Measurements from ENCODE around the gene LHX4. TPM values are rescaled to one million over a fixed set of nuclear protein-coding genes. Genes with fewer than 3 reads are reported as not detected.

LHX4 gene
- total RNA-seq, 2 experiments from 2014 or later = not detected

DNA sequence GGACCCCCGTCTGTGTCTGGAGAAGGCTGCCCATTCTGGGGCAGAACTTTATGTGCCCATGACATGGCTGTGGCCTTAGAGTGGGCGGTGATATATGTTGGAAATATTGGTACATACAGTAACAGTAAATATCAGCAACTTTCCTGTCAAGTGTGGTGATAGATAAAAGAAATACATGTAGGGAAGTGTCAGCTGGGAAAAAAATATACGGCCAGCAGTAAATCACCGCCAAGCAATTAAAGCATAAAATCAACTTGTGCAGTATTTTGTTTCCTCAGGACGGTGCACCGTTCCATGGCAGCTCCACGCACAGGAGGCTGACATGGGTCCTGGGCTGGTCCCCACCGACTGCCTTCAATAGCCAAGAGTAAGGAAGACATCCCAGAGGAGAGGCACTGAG lies 27.4 kb downstream of the LHX4 start:
- H3K4me1 Mint-ChIP-seq (ENCODE audit: low read depth) = no peaks in the 10 kb centered on the region
- H3K36me3 Mint-ChIP-seq (ENCODE audit: low read depth) = no peaks in the 10 kb centered on the region
- H3K9me3 Mint-ChIP-seq (ENCODE audit: insufficient read depth) = no peaks in the 10 kb centered on the region
- ATAC-seq = no peak
- DNase-seq = no peak
- peaks cover 2% of the 10 kb centered on the region for H3K27me3 Mint-ChIP-seq (ENCODE audit: low read depth)
- ChIA-PET CTCF (no interaction called here), POLR2A (no interaction called here)
- H3K4me3 Mint-ChIP-seq = no peak overlapping the region
- no peak overlapping the region for H3K27ac Mint-ChIP-seq

DNA sequence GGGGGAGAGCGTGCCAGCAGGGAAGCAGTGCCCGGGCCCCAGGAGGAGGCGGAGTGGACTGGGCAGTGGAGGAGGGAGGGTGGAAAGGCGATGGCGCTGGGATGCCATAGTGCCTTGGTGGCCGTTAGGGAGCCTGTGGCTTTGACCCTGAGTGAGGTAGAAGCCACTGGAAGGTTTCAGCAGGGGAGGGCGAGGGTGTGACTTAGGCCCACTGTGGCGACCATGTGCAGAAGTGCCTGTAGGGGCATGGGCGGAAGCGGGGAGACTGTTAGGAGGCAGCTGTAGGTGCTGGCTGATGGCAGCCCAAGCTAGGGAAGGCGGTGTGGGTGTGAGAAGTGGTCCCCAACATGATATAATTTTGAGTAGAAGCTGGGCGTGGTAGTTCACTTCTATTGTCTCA lies 28.2 kb downstream of the LHX4 start:
- no peak overlapping the region for H3K4me3 Mint-ChIP-seq
- no peaks in the 10 kb centered on the region for H3K36me3 Mint-ChIP-seq (ENCODE audit: low read depth)
- no peak overlapping the region for H3K27ac Mint-ChIP-seq
- no peaks in the 10 kb centered on the region for H3K9me3 Mint-ChIP-seq (ENCODE audit: insufficient read depth)
- DNase-seq = no peak
- H3K4me1 Mint-ChIP-seq (ENCODE audit: low read depth) = no peaks in the 10 kb centered on the region
- no peak for ATAC-seq
- H3K27me3 Mint-ChIP-seq (ENCODE audit: low read depth) = peaks cover 2% of the 10 kb centered on the region
- ChIA-PET CTCF (no interaction called here), POLR2A (no interaction called here)

DNA sequence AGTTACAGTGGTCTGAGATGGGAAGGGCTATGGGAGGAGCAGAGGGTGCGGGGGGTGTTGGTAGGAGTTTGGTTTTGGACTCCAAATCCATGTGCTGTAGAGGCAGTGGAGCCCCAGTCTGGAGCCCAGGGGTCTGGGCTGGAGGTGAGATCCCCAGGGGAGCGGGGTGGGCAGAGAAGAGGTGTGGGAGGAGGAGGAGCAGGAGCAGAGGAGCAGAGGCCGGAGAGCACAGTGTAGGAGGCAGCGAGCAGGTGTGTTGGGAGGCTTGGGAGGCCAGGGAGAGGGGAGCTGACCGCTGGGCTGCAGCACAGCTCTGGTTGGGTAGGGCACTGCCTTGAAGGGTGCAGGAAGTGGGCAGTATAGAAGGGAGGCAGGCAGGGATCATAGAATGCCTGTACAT lies 28.9 kb downstream of the LHX4 start:
- Mint-ChIP-seq H3K4me1 (ENCODE audit: low read depth) (no peaks in the 10 kb centered on the region), H3K9me3 (ENCODE audit: insufficient read depth) (no peaks in the 10 kb centered on the region), H3K4me3 (no peak overlapping the region), H3K27me3 (ENCODE audit: low read depth) (peaks cover 2% of the 10 kb centered on the region), H3K27ac (no peak overlapping the region), H3K36me3 (ENCODE audit: low read depth) (no peaks in the 10 kb centered on the region)
- POLR2A ChIA-PET = no interaction called here
- DNase-seq (no peak), ATAC-seq (no peak)
- CTCF ChIA-PET = interaction anchor here (0.7 kb wide), 1 partner anchor 78 kb away, joined by 3 read pairs; no protein-coding TSS in a partner anchor

DNA sequence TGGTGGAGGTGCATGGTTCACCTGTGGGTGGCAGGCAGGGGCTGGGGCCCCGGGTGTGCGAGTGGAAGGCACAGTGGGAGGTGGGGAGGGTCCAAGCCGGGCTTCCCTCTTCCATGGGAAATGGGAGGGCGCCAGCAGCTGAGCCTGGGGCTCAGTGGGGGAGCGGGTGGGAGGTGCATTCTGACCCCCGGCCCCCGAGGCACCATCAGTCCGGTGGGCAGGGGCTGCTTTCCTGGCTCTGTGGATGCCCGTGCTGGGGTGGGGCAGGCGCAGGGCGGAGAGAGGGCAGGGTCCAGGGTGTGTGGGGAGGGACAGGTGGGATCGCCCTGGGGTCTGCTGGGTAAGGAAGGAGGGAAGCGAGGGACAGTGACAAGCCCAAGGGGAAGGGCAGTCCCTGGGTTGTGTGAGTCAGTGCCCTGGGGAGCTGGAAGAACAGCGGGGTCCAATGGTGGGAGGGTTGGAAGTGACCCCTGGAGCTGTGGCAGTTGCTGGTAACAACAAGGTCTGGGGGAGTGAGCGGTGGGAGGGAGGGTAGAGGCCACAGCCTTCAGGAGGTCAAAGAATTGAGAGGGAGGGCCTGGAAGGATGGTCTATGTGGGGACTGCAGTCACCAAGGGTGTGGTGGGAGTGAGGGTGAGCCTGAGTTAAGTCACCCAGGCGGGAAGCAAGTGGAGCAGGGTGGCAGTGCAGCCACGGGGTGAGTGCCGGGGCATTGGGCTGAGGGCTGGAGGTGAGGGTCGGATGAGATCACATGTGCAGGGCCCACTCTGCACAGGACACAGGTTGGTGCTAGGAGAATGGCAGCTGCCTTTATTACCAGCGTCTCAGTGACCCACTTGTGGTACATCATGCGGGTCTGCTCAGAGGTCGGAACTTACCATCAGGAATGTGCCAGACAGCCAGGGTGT lies 29.6 kb downstream of the LHX4 start:
- ChIA-PET POLR2A (no interaction called here), CTCF (interaction anchor here (0.7 to 2.4 kb wide), 2 partner anchors 7 to 79 kb away, joined by 3 to 12 read pairs; no protein-coding TSS in a partner anchor)
- H3K4me1 Mint-ChIP-seq (ENCODE audit: low read depth) = no peaks in the 10 kb centered on the region
- H3K4me3 Mint-ChIP-seq = no peak overlapping the region
- peaks cover 2% of the 10 kb centered on the region for H3K27me3 Mint-ChIP-seq (ENCODE audit: low read depth)
- H3K27ac Mint-ChIP-seq = no peak overlapping the region
- no peak for ATAC-seq
- no peak for DNase-seq
- H3K9me3 Mint-ChIP-seq (ENCODE audit: insufficient read depth) = no peaks in the 10 kb centered on the region
- H3K36me3 Mint-ChIP-seq (ENCODE audit: low read depth) = no peaks in the 10 kb centered on the region

DNA sequence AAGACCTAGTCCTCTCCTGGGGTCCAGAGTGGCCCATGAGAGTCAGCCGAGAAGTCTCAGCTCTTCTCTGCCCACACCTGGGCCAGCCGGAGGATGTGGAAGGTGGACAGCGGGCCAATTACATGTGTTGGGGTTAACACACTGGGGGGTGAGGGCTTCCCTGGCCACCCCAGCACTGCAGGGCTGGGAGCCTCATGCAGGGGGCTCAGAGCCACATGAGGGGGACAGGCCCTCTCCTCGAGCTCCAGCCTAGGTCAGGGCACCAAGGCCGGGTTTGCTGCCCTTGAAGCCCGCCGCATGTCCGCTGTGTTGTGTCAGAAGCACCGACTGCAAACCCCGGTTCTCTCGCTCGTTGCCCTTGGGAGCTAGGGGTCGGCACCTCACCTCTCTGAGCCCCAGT lies 30.5 kb downstream of the LHX4 start:
- Mint-ChIP-seq H3K9me3 (ENCODE audit: insufficient read depth) (no peaks in the 10 kb centered on the region), H3K27ac (no peak overlapping the region), H3K36me3 (ENCODE audit: low read depth) (no peaks in the 10 kb centered on the region), H3K4me3 (no peak overlapping the region), H3K4me1 (ENCODE audit: low read depth) (no peaks in the 10 kb centered on the region), H3K27me3 (ENCODE audit: low read depth) (peaks cover 2% of the 10 kb centered on the region)
- ATAC-seq = no peak
- no peak for DNase-seq
- POLR2A ChIA-PET = no interaction called here
- CTCF ChIA-PET = interaction anchor here (2.4 kb wide), 1 partner anchor 8 kb away, joined by 12 read pairs; no protein-coding TSS in a partner anchor

DNA sequence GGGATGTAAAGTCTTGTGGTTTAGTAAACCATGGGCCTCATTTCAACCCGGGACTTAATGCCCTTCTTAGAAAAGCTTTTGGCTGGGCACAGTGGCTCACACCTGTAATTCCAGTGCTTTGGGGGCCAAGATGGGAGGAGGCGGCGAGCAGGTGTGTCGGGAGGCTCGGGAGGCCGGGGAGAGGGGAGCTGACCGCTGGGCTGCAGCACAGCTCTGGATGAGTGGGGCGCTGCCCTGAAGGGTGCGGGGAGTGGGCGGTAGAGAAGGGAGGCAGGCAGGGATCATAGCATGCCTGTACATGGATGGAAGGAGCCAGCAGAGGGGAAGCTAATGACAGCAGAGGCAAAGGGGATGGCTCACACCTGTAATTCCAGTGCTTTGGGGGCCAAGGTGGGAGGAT lies 31.0 kb downstream of the LHX4 start:
- H3K9me3 Mint-ChIP-seq (ENCODE audit: insufficient read depth) = no peaks in the 10 kb centered on the region
- ATAC-seq (no peak), DNase-seq (no peak)
- peaks cover 2% of the 10 kb centered on the region for H3K27me3 Mint-ChIP-seq (ENCODE audit: low read depth)
- no peaks in the 10 kb centered on the region for H3K4me1 Mint-ChIP-seq (ENCODE audit: low read depth)
- CTCF ChIA-PET = interaction anchor here (2.4 kb wide), 1 partner anchor 8 kb away, joined by 12 read pairs; no protein-coding TSS in a partner anchor
- no peak overlapping the region for H3K4me3 Mint-ChIP-seq
- H3K36me3 Mint-ChIP-seq (ENCODE audit: low read depth) = no peaks in the 10 kb centered on the region
- no peak overlapping the region for H3K27ac Mint-ChIP-seq
- POLR2A ChIA-PET = interaction anchor here (0.9 kb wide), 1 partner anchor 10 kb away, joined by 3 read pairs; no protein-coding TSS in a partner anchor

DNA sequence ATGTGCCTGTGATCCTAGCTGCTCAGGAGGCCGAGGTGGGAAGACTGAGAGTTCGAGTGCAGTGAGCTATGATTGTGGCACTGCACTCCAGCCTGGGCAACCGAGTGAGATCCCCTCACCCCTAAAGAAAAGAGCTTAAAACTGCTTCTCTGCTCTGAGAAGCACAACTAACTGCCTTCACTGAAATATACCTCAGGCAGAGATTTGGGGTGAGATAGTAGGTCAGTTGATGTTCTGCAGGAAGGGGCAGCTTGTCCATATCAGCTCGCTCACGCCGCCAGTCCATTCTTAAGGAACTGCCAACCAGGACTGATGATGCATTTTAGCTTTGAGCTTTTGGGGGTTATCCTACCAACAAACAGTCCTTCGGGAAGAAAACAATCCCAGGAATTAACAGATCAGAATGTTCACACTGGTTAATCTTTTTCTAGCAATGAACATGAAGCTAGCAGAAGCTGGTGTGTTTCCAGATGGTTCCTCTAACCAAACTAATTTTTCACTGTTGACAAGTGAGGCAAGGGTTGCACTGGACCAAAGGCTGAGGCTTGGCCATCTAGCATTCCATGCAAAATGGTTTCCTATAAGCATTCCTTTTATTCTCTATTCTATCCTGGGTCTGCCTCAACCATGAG lies 31.6 kb downstream of the LHX4 start:
- ChIA-PET POLR2A (interaction anchor here (0.6 to 0.9 kb wide), 2 partner anchors 9 to 27 kb away, joined by 3 to 4 read pairs; no protein-coding TSS in a partner anchor), CTCF (interaction anchor here (2.4 kb wide), 1 partner anchor 9 kb away, joined by 12 read pairs; no protein-coding TSS in a partner anchor)
- Mint-ChIP-seq H3K4me1 (ENCODE audit: low read depth) (no peaks in the 10 kb centered on the region), H3K27me3 (ENCODE audit: low read depth) (peaks cover 2% of the 10 kb centered on the region), H3K9me3 (ENCODE audit: insufficient read depth) (no peaks in the 10 kb centered on the region), H3K27ac (no peak overlapping the region), H3K36me3 (ENCODE audit: low read depth) (no peaks in the 10 kb centered on the region), H3K4me3 (no peak overlapping the region)
- ATAC-seq (no peak), DNase-seq (no peak)

DNA sequence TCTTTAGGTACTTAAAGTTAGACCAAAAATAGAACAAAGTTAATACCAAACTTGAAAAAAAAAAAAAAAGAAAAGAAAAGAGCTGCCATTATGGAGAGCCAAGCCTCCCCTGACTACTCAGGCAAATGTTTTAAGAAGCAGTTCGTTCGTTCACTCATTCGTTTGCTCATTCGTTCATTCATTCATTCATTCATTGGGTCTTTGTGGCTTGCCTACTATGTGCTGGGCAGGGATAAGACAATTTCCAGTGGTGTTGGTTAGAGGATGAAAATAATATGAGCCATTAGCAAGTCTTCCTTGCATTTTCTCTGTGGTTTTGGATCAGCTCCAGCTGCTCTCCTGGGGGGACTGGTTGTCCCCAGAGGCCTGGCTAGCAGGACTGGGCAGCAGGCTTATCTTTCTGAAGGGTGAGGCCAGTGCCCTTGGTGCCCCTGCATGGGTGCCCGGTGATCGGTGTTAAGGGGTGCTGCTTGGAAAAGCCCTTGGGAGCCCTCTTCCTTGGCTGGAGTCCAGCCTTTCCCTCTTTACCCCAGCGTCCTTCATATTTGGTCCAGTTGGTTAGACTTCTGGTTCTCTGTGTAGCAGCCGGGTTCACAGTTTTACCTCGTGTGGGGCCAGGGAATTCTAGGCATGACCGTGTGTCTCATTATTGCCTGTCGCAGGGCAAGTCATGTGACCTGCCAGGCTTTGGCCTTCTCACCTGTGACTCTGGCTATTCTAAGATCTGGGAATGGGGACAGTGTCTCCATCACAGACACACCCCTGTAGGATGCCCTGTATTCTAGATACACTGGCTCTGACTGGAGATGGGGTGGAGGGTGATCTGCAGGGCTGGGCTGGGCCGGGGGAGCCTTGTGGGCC lies 32.8 kb downstream of the LHX4 start:
- ATAC-seq = no peak
- CTCF ChIA-PET = no interaction called here
- POLR2A ChIA-PET = no interaction called here

DNA sequence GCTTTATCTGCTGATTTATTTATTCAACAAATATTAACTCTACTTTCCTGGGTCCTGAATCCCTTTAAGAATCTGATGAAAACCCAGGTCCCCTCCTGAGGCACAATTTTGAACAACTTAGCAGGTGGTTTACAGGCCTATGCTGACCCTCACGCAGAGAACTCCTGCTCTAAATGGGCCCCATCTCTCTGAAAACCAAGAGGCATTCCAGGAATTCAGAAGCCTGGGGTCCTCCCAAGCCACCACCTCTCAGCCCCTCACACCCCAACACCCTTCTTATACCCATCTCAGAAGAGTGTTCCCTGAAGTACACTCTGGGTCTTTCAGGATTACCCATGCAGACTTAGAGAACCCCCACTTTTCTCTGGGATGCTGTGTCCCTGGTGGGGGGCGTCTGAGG lies 34.5 kb downstream of the LHX4 start:
- H3K27ac Mint-ChIP-seq = no peak overlapping the region
- ATAC-seq = no peak

More for the DNA sequence above, 32.8 kb downstream of the LHX4 start:
- H3K9me3 Mint-ChIP-seq (ENCODE audit: insufficient read depth) = no peaks in the 10 kb centered on the region
- no peak overlapping the region for H3K27ac Mint-ChIP-seq
- DNase-seq = no peak
- H3K4me1 Mint-ChIP-seq (ENCODE audit: low read depth) = no peaks in the 10 kb centered on the region
- H3K36me3 Mint-ChIP-seq (ENCODE audit: low read depth) = no peaks in the 10 kb centered on the region
- H3K27me3 Mint-ChIP-seq (ENCODE audit: low read depth) = no peaks in the 10 kb centered on the region
- H3K4me3 Mint-ChIP-seq = no peak overlapping the region

DNA sequence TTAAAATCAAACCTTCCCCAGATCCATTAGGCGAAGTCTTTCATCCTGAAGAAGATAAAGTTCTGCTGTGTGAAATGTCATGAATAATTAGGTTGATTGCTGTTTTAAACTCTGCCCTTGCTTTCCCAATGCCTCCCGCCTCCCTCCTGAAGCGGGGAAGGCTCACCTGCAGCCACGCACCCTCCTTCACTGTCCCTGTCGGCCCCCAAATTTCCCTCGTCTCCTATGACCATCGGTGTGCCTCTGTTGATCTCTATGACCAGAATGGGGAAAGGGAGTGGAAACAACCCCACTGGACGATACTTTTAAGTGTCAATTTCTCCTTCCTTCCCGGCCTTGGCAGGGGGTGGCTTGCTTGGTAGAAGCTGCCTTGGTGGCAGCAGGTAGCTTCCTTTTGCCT lies 35.1 kb downstream of the LHX4 start:
- Mint-ChIP-seq H3K4me3 (no peak overlapping the region), H3K27me3 (ENCODE audit: low read depth) (no peaks in the 10 kb centered on the region), H3K27ac (no peak overlapping the region), H3K36me3 (ENCODE audit: low read depth) (no peaks in the 10 kb centered on the region), H3K4me1 (ENCODE audit: low read depth) (no peaks in the 10 kb centered on the region), H3K9me3 (ENCODE audit: insufficient read depth) (no peaks in the 10 kb centered on the region)
- ChIA-PET POLR2A (no interaction called here), CTCF (no interaction called here)
- ATAC-seq = no peak
- no peak for DNase-seq

More for the DNA sequence above, 34.5 kb downstream of the LHX4 start:
- no peak for DNase-seq
- no peak overlapping the region for H3K4me3 Mint-ChIP-seq
- no peaks in the 10 kb centered on the region for H3K9me3 Mint-ChIP-seq (ENCODE audit: insufficient read depth)
- H3K36me3 Mint-ChIP-seq (ENCODE audit: low read depth) = no peaks in the 10 kb centered on the region
- H3K27me3 Mint-ChIP-seq (ENCODE audit: low read depth) = no peaks in the 10 kb centered on the region
- POLR2A ChIA-PET = no interaction called here
- CTCF ChIA-PET = no interaction called here
- no peaks in the 10 kb centered on the region for H3K4me1 Mint-ChIP-seq (ENCODE audit: low read depth)

DNA sequence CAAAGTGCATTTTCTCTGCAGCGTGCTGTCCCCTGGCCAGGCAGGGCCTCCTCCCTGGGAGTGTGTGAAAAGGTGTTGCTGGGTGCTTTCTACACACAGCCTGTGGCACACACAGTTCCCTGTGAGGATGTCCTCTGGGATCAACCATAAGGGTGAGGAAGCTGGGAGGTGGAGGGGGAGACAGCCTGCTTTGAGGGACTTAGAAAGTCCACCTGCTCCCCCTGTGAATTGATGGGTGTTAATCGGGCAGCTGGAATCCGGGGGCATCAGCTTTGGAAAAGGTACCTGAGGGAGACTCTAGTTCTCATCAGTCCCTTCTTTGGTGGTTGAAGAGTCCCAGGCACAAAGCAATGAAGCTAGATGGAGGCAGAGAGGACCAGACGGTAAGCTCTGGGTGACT lies 35.8 kb downstream of the LHX4 start:
- CTCF ChIA-PET = no interaction called here
- DNase-seq (no peak), ATAC-seq (no peak)
- H3K36me3 Mint-ChIP-seq (ENCODE audit: low read depth) = no peaks in the 10 kb centered on the region
- H3K27ac Mint-ChIP-seq = no peak overlapping the region
- no peaks in the 10 kb centered on the region for H3K27me3 Mint-ChIP-seq (ENCODE audit: low read depth)
- H3K9me3 Mint-ChIP-seq (ENCODE audit: insufficient read depth) = no peaks in the 10 kb centered on the region
- no peaks in the 10 kb centered on the region for H3K4me1 Mint-ChIP-seq (ENCODE audit: low read depth)
- POLR2A ChIA-PET = no interaction called here
- no peak overlapping the region for H3K4me3 Mint-ChIP-seq
